Osteoblast (primary cell): ENCODE data around the gene HIBADH. TPM values are rescaled to one million over a fixed set of nuclear protein-coding genes. Genes with fewer than 3 reads are reported as not detected.

Experiments
- DNase-seq: peaks from one replicate; pipeline ENCODE4 v3.0.0; 2011; ENCODE audit warnings: low spot score, mixed read lengths; ENCODE audit not compliant: insufficient read length; ENCODE audit errors: missing footprints
- H2AFZ ChIP-seq: 2 replicates; pipeline ENCODE4 v1.6.0; 2011; ENCODE audit warnings: mild to moderate bottlenecking, low read length
- H3K27ac ChIP-seq: 2 replicates; pipeline ENCODE4 v1.5.1; 2011; ENCODE audit warnings: mild to moderate bottlenecking, low read depth, low read length, moderate library complexity
- H3K27me3 ChIP-seq: 2 replicates; pipeline ENCODE4 v1.6.0; 2012; ENCODE audit warnings: mild to moderate bottlenecking, control low read depth, inconsistent platforms, low read length, moderate library complexity; ENCODE audit not compliant: insufficient read depth
- H3K36me3 ChIP-seq: 2 replicates; pipeline ENCODE4 v1.5.1; 2011; ENCODE audit warnings: mild to moderate bottlenecking, low read length, control low read depth, moderate library complexity; ENCODE audit not compliant: insufficient read depth
- H3K4me1 ChIP-seq: 2 replicates; pipeline ENCODE4 v1.5.1; 2011; ENCODE audit warnings: mild to moderate bottlenecking, low read length, control low read depth, moderate library complexity; ENCODE audit not compliant: insufficient read depth
- H3K4me2 ChIP-seq: 2 replicates; pipeline ENCODE4 v1.6.0; 2011; ENCODE audit warnings: mild to moderate bottlenecking, low read length; ENCODE audit not compliant: insufficient read depth
- H3K4me3 ChIP-seq: fragments of 200-600 bp; sonication (generic); 3 replicates; pipeline ENCODE4 v1.5.1; 2012; ENCODE audit warnings: mild to moderate bottlenecking, low read length, inconsistent platforms; ENCODE audit not compliant: insufficient read depth
- H3K79me2 ChIP-seq: 2 replicates; pipeline ENCODE4 v1.6.0; 2012; ENCODE audit warnings: mild to moderate bottlenecking, low read length, control low read depth, inconsistent platforms; ENCODE audit not compliant: insufficient read depth
- H3K9me3 ChIP-seq: 2 replicates; pipeline ENCODE4 v1.5.1; 2011; ENCODE audit warnings: low read depth, low read length, control low read depth
- H4K20me1 ChIP-seq: 2 replicates; pipeline ENCODE4 v1.6.0; 2012; ENCODE audit warnings: mild to moderate bottlenecking, low read length, control low read depth; ENCODE audit not compliant: insufficient read depth
- total RNA-seq: library from RNA; depleted of rRNA; stranded (reverse); fragments of >200 nt; gene quantifications from 2 replicates; pipeline ENCODE4 v1.2.3, GENCODE V29; 2012
- TF ChIP-seq, protein P1 (sequence below): IDR thresholded peaks from 2 replicates; pipeline ENCODE4 v1.5.1; 2011; ENCODE audit warnings: mild to moderate bottlenecking, low read depth, low read length, moderate library complexity; ENCODE audit errors: extremely low read depth

HIBADH gene
- total RNA-seq, 1 donor = 76.0 TPM

- H3K4me2 ChIP-seq = no peak overlapping the region
- no peak for DNase-seq
- H3K27me3 ChIP-seq = no peaks in the 10 kb centered on the region
- H2AFZ ChIP-seq = no peak overlapping the region
- no peaks in the 10 kb centered on the region for H3K9me3 ChIP-seq
- H3K4me3 ChIP-seq = no peak overlapping the region
- no peaks in the 10 kb centered on the region for H4K20me1 ChIP-seq
- no peaks in the 10 kb centered on the region for H3K79me2 ChIP-seq
- H3K36me3 ChIP-seq = peaks cover 5% of the 10 kb centered on the region
- H3K4me1 ChIP-seq = no peaks in the 10 kb centered on the region
- TF ChIP-seq, protein P1, sequence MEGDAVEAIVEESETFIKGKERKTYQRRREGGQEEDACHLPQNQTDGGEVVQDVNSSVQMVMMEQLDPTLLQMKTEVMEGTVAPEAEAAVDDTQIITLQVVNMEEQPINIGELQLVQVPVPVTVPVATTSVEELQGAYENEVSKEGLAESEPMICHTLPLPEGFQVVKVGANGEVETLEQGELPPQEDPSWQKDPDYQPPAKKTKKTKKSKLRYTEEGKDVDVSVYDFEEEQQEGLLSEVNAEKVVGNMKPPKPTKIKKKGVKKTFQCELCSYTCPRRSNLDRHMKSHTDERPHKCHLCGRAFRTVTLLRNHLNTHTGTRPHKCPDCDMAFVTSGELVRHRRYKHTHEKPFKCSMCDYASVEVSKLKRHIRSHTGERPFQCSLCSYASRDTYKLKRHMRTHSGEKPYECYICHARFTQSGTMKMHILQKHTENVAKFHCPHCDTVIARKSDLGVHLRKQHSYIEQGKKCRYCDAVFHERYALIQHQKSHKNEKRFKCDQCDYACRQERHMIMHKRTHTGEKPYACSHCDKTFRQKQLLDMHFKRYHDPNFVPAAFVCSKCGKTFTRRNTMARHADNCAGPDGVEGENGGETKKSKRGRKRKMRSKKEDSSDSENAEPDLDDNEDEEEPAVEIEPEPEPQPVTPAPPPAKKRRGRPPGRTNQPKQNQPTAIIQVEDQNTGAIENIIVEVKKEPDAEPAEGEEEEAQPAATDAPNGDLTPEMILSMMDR = no peak
- no peak overlapping the region for H3K27ac ChIP-seq
Measured at GRCh38 chr7:27535795-27536194, 126.9 kb downstream of the HIBADH start.

DNA sequence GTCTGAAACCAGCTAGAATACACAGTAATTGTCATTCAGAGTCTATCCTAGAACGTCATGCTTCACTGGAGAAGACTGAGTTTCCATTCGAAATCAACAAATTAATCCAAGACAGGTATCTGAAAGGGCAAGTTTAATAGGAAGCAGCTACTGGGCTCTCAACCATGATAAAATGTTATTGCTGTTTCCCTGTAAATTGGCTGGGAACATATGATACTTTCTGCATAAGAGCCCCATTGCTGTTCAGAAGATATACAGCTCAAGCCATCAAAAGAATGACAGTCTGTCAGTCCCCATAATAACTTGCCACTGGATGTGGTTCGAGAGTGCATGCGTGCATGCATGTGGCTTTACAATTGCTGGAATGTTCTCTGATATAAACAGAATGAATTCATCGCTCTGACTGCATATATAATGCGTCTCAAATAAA is 129.0 kb downstream of the HIBADH start:
- H3K27ac ChIP-seq = no peak overlapping the region
- no peak overlapping the region for H3K4me3 ChIP-seq
- no peak for DNase-seq
- H2AFZ ChIP-seq = no peak overlapping the region
- no peaks in the 10 kb centered on the region for H3K27me3 ChIP-seq
- no peaks in the 10 kb centered on the region for H3K79me2 ChIP-seq
- TF ChIP-seq, protein P1 = no peak
- no peaks in the 10 kb centered on the region for H3K9me3 ChIP-seq
- no peaks in the 10 kb centered on the region for H3K4me1 ChIP-seq
- peaks cover 9% of the 10 kb centered on the region for H3K36me3 ChIP-seq
- no peak overlapping the region for H3K4me2 ChIP-seq
- H4K20me1 ChIP-seq = no peaks in the 10 kb centered on the region

GRCh38 chr7:27532314-27532713 is 130.4 kb downstream of the HIBADH start:
- no peak overlapping the region for H3K27ac ChIP-seq
- TF ChIP-seq, protein P1 = no peak
- DNase-seq = no peak

DNA sequence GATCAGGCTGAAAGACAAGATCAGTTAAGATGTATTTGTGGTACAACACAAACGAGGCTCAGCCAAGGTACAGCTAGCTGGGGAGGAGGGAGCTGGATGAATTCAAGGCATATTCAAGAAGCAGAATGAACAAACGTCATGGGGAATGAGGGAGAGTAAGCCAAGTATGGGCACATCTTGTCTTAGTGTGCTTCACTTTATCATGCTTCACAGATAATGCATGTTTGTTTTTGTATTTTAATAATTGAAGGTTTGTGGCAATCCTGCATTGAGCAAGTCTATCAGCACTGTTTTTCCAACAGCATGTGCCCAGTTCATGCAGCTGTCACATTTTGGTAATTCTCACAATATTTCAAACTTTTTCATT is 135.4 kb downstream of the HIBADH start:
- TF ChIP-seq, protein P1 = no peak
- Histone ChIP-seq H3K27ac (no peak overlapping the region), H3K4me3 (no peak overlapping the region)

More at GRCh38 chr7:27532314-27532713, 130.4 kb downstream of the HIBADH start:
- Histone ChIP-seq H3K79me2 (no peaks in the 10 kb centered on the region), H3K36me3 (peaks cover 9% of the 10 kb centered on the region), H2AFZ (no peak overlapping the region), H3K27me3 (no peaks in the 10 kb centered on the region), H3K4me2 (no peak overlapping the region), H3K4me3 (no peak overlapping the region), H3K4me1 (no peaks in the 10 kb centered on the region), H4K20me1 (no peaks in the 10 kb centered on the region), H3K9me3 (no peaks in the 10 kb centered on the region)

More for the DNA sequence above, 135.4 kb downstream of the HIBADH start:
- no peak overlapping the region for H3K4me2 ChIP-seq
- H4K20me1 ChIP-seq = no peaks in the 10 kb centered on the region
- no peaks in the 10 kb centered on the region for H3K27me3 ChIP-seq
- DNase-seq = no peak
- H3K79me2 ChIP-seq = no peaks in the 10 kb centered on the region
- H3K9me3 ChIP-seq = no peaks in the 10 kb centered on the region
- no peak overlapping the region for H2AFZ ChIP-seq
- H3K4me1 ChIP-seq = no peaks in the 10 kb centered on the region
- H3K36me3 ChIP-seq = peaks cover 18% of the 10 kb centered on the region
